COLO829 (cell line): ENCODE data around the gene PPFIA2.
A peak's percentile ranks its signal among the peaks of the same experiment; 100 is the strongest.

Experiments used
- DNase-seq: peaks from one replicate; pipeline ENCODE4 v3.0.0; 2012; ENCODE audit warnings: low spot score

PPFIA2 gene

GRCh38 chr12:81759190-81760051 lies at the start of gene PPFIA2:
Gene PPFIA2 (minus strand): TSS chr12:81759350.
- no peak for DNase-seq

GRCh38 chr12:81800298-81801148 lies 41.4 kb upstream of the PPFIA2 start:
- DNase-seq = no peak

DNA sequence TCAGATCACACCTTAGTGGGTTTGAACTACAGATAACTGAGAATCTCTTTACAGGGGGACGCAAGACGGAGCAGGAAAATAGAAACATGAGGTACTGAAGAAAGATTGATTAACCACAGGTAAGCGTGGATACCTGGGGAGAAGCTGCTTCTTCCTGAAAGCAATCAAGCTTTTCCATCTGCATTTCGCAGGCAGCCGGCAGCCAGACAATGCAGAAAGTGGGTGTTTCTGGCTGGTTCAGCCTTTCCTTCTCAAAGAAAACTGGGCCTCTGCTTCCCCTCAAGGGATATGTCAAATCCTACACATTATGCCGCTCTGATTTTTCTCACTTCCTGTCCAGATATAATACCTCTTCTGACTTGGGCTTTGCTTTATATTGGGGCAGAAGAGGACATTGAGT lies 39.1 kb upstream of the PPFIA2 start:
- no peak for DNase-seq

DNA sequence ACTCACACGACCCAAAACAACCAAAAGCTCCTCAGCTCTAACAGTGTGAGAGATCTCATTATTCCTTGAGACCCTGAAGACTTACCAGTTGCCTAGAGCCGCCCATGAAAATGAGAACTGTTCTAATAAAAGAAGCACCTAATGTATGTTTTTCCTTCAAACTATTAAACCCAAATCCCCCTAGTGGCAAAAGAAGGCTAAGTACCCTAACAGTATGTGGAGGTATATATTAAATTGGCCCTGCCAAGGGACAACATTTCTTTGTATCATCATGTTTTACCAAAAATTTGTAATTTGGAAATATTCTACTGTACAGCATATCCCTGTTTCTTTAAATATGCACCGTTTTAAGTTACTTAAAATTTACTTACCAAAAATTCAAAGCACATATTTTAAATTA lies 38.0 kb upstream of the PPFIA2 start:
- peak; percentile 16 for DNase-seq

GRCh38 chr12:81792666-81793065 lies 33.5 kb upstream of the PPFIA2 start:
- no peak for DNase-seq

GRCh38 chr12:81779216-81779615 lies 20.1 kb upstream of the PPFIA2 start:
- no peak for DNase-seq

GRCh38 chr12:81778719-81779118 lies 19.6 kb upstream of the PPFIA2 start:
- DNase-seq = no peak

- no peak for DNase-seq
Observed at GRCh38 chr12:81758421-81759189, 545 bp downstream of the PPFIA2 start.

DNA sequence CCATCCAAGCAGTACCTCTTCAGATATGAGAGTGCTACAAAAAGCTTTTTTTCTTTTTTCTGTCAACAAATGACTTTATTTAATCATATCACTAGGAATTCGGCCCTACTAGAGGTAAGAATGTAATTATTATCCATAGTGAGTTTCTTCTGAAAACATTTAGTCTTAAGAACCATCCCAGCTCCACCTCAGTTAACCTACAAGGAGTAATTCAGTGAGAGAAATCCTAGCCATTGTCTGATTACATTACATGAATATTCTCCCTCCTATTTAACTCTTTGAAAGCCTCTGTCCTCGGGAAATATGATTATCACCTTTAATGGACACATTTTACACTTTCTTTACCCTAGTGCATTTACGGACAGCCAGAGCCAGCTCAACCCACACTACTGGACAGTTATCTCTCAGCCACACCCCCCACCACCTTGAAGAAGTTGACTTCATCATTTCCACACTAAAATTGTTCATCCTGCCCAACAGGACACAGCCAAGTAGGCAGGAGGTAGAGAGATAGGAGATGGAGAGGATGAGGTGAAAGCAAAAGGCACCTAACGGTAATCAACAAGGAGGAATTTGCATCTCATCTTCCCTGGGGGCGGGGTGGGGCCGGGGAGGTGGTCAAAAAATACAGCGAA lies 1.3 kb downstream of the PPFIA2 start:
- no peak for DNase-seq

DNA sequence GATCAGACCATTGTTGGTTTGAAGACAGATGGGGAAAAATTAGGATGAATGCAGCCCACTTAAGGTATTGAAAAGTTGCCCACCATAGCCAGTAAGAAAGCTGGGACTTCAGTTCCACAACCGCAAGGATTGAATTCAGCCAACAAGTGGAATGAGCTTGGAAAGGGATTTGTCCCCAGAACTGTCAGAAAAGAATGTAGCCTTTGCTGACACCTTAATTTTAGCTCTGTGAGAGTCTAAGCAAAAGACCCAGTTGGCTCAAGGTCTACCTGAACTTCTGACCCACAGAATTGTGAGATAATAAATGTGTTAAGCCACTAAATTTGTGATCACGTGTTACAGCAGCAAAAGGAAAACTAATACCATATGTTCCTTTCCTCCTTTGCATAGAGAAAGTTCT lies 29.4 kb downstream of the PPFIA2 start:
- no peak for DNase-seq

- DNase-seq = no peak
Observed at GRCh38 chr12:81727391-81727790, 31.8 kb downstream of the PPFIA2 start.

- DNase-seq = no peak
Observed at GRCh38 chr12:81726634-81727033, 32.5 kb downstream of the PPFIA2 start.

DNA sequence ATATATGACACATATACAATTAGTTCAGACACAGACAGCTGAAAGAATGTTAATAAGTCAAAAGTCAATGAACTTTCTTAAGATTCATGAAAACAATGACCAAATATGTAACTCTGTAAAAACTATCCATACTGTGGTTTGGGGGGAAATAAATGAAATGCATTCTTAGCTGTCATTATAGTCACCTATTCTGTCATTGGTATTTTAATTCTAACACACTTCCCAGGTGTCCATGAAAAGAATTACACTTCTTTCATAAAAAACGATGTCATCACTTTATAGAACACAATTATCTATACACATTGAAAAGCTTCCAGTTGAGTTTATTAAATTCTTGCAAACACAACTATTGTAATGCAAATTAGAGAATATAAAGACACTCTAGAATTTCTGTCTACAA lies 35.8 kb downstream of the PPFIA2 start:
- DNase-seq = no peak

DNA sequence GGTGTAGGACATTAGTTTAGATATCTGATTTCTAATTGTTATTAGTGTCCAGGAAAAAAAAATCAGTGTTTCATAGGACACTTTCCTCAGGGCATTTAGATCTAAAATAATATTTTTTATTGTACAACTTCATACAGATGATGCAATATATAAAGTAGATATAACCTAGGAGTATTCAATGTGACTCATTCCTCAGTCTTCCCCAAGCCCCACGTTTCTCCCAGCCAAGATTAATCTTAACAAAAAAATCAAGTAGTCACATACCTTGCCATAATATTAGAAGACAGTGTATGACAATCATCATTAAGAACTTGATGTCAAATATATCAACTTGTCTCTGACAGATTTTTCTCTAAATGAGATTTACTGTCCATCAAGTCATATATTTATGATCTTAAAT lies 37.1 kb downstream of the PPFIA2 start:
- DNase-seq = no peak

- DNase-seq = no peak
Observed at GRCh38 chr12:81718616-81719015, 40.5 kb downstream of the PPFIA2 start.

DNA sequence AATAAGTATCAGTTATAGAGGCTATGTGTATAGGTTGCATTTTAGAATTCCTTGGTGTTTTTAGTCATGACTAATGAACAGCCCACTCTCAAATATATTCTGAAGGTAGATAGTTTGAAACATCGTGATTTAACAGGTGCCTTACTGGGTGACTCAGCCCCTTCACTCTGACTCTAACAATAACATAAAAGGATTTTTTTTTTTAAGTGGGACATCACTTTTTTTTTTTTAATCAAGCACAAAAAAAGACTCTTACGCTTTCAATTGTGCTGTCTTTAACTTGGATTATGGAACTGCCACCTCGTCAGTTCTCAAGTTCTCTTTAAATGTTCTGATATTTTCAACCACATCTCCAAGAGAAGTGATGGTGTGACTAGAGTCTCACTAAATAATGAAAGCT lies 46.6 kb downstream of the PPFIA2 start:
- DNase-seq = no peak

DNA sequence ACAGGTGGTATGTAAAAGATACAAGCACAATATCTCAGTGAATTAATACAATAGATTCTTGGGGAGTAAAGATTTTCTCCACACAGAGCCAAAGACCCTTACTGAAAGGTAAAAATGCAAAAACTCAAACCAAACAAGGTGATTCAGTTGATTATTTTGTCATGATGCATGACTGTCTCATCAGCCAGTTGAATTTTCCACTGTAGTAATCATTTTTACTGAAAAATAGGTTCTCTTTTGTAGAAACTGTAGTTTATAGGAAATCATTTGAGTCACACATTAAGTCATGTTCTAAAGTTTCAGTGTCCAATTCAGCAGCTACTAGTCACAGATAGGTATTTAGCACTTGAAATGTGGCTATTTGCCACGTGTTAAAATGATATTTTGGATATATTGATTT lies 53.6 kb downstream of the PPFIA2 start:
- no peak for DNase-seq

GRCh38 chr12:81699551-81699950 lies 59.6 kb downstream of the PPFIA2 start:
- no peak for DNase-seq

- DNase-seq = no peak
Observed at GRCh38 chr12:81692008-81692407, 67.1 kb downstream of the PPFIA2 start.

DNA sequence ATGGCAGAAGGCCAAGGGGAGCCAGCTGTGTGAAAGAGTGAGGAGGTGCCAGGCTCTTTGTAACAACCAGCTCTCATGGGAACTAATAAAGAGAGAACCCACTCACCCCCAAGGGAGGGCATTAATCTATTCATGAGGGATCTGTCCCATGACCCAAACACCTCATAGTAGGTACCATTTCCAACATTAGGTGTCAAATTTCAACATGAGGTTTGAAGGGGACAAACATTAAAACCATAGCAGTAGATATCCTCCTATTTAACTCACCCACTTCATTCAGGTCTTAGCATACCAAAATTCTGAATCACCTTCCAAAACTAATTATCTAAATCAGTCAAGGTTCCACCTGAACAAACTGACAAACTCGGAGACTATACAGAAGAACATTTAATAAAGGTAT lies 75.3 kb downstream of the PPFIA2 start:
- DNase-seq = no peak

- DNase-seq = no peak
Observed at GRCh38 chr12:81679614-81680013, 79.5 kb downstream of the PPFIA2 start.

DNA sequence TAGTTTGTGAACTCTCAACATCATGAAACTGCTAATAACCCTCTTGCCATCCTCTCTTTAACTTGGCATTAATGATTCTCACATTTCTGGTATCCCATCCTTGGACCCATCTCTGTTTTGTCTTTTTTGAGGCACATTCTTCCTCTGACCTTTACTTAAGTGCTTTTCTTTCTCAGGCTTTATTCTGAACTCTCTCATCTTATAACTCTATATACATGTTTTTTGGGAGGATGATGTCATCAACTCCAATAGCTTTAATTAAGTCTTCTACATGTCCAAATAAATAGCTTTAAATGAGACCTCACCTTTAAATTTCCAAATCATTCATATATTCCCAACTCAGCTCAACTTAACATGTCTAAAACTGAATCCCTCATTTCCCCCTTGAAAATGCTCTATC lies 88.4 kb downstream of the PPFIA2 start:
- DNase-seq = no peak
